NOMO-1 (cell line): ENCODE results near the gene GTF2H4.
"Not testable (repeated sequence)": the region's sequence is repeated elsewhere in the genome, so short reads cannot be mapped to it uniquely, and the experiment has no call there.

ENCODE experiments used
- DNase-seq, 2 experiments: peaks; one replicate each; lab custom pipeline; 2025; ENCODE audit not compliant: unreplicated experiment in 2 of 2; lab: John Stamatoyannopoulos, UW

The GTF2H4 gene

DNA sequence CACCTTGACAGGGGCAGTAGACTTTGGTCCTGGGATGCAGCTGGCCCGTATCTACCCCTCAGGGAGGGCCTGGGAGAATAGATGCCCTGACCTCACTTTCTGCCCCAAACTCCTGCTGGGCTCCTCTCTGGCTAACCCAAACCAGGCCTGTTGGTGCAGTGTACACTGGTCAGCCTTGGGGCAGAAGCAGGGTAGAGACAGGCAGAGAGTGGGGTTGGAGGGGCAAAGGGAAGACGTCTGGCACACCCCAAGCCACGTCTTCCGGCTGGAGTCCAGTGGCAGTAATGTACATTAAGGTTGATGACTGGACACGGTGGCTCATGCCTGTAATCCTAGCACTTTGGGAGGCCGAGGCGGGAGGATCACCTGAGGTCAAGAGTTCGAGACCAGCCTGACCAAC is 14.3 kb upstream of the GTF2H4 start:
- no peak for DNase-seq

DNA sequence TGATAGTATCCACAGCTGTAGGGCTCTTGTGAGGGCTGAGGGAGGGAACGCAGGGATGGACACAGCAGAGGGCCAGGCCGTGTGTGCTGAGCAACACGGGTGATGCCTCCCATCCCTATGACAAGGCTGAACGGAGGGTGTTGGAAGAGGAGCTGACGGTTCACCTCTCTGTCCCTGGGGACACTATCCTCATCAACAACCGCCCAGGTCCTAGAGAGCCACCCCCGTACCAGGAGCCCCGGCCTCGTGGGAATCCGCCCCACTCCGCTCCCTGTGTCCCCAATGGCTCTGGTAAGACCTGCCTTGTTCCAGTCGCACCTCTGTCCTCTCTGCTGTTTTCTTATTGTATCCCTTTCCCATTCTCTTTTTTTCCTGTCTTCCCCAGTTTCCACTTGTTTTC is 13.6 kb upstream of the GTF2H4 start:
- DNase-seq = no peak

DNA sequence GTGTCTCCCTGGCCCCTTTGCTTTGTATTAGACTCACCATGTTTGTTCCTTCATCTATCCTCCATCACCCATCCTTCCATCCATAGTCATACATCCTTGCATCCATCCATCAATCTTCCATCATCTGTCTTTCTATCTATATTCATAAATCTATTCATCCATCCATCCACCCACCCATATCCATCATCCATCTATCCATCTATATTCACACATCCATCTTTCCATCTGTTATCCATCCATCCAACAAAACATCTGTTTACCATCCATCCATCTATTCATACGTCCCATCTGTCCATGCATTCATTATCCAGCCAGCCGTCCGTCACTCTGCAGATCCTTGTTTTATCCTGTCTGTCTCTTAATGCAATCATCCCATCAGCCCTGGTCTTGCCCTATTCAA is 13.1 kb upstream of the GTF2H4 start:
- DNase-seq = no peak

DNA sequence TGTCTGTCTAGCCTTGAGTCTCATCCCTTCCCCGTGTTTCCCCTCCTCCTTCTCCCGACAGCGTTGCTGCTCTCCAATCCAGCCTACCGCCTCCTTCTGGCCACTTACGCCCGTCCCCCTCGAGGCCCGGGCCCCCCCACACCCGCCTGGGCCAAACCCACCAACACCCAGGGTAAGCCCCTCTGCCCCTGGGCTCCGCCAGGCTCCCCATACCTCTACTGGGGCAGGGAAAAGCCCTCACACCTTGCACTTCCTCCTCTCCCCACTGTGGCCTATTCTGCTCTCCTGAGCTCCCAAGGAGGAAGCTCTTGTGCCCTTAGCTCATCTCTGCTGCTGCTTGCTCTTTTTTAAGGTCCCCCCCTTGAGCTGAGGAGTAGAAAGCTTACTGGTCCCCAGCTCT is 12.7 kb upstream of the GTF2H4 start:
- no peak for DNase-seq

DNA sequence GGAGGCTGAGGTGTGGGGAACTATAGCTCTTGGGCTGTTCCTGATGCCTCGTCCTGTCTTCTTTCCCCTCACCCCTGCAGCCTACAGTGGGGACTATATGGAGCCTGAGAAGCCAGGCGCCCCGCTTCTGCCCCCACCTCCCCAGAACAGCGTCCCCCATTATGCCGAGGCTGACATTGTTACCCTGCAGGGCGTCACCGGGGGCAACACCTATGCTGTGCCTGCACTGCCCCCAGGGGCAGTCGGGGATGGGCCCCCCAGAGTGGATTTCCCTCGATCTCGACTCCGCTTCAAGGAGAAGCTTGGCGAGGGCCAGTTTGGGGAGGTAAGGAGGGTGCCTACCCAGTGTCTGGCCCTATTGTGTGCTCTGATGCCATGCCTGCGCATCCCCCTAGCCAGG is 11.5 kb upstream of the GTF2H4 start:
- DNase-seq = no peak

DNA sequence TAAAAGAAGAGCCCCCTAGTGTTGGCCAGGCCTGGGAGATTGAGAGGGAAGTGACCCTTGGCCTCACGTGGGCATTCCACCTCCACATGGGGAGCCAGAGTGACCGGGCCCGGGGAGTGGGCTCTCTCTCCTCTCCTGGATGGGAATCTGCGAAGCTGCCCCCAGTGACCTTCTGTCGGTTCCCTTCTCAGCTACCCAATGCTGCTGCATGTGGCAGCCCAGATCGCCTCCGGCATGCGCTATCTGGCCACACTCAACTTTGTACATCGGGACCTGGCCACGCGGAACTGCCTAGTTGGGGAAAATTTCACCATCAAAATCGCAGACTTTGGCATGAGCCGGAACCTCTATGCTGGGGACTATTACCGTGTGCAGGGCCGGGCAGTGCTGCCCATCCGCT is 10.1 kb upstream of the GTF2H4 start:
- DNase-seq = no peak

DNA sequence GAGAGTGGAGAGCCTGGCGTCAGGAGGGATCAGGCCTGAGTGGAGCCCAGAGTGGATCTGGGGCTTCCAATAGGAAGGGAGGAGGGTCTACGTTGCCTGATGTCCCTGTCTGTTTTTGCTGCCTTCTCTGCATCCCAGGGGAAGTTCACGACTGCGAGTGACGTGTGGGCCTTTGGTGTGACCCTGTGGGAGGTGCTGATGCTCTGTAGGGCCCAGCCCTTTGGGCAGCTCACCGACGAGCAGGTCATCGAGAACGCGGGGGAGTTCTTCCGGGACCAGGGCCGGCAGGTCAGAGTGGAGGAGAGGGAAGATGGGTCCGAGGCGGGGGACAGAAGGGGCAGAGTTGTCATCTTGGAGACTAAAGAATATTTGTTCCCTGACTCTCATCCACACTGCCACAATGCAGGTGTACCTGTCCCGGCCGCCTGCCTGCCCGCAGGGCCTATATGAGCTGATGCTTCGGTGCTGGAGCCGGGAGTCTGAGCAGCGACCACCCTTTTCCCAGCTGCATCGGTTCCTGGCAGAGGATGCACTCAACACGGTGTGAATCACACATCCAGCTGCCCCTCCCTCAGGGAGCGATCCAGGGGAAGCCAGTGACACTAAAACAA is 9.2 kb upstream of the GTF2H4 start:
- no peak for DNase-seq

DNA sequence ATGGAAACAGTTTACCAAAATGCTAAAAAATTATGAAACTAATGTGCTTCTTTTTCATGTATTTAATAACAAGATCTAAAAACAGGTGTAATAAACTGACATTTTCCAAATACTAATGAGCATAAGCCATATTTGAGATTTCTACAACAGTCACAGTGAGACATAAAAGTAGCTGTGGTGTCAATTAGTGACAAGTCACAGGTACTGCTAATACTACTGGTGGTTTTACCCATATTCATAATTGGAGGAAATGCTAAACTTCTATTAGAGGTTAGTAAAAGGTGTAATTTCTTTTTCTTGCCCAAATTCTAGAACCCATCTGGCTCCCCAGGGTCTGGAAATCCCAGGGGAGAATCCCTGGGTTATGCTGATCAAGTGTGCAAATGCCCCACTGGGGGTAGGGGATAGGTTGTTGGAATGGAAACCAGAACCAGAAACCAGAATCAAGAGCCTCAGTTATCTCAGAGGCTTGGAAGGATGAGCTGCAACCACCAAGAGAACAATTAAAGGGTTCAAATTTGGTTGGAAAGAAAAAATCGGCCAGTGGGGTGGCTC is 7.1 kb upstream of the GTF2H4 start:
- DNase-seq = no peak

DNA sequence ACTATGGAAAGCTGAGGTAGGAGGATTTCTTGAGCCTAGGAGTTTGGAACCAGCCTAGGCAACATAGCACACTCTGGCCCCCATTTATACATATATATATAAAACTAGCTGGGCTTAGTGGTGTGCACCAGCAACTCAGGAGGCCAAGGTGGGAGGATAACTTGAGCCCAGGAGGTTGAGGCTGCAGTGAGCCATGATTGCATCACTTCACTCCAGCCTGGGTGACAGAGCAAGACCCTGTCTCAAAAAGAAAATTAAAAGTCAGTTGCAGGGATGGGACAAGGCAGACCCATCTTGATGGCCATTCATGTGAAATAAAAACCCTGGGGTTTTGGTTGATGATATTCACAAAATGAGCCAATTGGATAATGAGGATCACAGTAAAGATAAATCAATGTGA is 6.6 kb upstream of the GTF2H4 start:
- no peak for DNase-seq

DNA sequence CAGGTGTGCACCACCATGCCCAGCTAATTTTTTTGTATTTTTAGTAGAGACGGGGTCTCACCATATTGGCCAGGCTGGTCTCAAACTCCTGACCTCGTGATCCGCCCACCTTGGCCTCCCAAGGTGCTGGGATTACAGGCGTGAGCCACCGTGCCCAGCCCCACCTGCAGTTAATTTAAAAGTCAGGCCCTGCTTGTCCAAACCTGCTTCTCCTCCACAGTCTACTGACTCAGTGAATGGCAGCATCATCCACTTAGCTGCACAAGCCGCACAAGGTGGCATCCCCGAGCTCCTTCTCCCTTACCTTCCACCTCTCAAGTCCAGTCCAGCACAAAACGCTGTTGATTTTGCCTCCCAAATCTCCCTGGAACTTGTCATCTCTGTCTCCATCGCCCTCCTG is 5.8 kb upstream of the GTF2H4 start:
- DNase-seq = not testable (repeated sequence)

DNA sequence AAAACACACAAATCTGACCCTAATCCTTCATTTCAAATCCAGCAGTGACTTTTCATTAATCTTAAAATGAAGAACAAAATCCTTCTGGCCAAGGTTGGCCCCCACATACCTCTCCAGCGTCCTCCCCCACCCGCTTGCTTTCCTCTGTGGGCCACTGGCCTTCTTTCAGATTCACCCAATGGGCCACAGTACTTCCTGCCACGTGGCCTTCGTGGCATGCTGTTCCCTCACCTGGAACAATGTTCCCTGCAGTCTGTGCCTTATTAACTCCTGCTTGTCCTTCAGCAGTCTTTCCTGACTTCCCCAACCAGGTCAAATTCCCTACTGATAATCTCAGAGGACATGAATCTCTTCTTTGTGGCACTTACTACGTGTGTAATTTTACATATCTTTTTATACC is 5.3 kb upstream of the GTF2H4 start:
- DNase-seq = no peak

DNA sequence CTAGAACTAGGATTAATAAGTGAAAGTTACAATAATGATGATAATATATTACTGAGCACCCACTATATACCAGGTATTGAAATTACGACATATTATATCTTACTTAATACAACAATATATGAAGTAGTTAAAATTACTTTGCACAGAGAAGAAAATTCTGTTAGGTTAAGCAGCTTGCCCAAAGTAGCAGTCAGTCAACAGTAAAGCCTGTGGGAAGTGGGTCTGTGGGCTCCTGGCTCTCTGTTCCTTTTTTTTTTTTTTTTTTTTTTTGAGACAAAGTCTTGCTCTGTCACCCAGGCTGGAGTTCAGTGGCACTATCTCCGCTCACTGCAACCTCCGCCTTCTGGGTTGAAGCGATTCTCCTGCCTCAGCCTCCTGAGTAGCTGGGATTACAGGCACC is 4.8 kb upstream of the GTF2H4 start:
- DNase-seq = peak; percentile 19 to 25

DNA sequence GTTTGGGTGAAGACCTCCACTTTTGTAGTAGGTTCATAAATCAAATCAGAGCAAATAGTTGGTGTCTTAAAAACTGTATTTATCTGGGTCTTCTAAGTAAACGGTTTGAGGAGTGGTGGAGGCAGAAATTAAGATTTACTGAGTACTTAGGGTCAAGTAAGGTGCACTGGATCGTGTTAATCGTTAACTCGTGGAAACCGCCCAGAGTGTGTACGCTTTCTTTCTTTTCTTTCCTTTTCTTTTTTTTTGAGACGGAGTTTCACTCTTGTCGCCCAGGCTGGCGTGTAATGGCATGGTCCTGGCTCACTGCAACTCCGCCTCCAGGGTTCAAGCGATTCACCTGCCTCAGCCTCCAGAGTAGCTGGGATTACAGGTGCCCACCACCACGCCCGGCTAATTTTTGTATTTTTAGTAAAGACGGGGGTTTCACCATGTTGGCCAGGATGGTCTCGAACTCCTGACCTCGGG is 683 bp upstream of the GTF2H4 start:
- DNase-seq = not testable (repeated sequence)

DNA sequence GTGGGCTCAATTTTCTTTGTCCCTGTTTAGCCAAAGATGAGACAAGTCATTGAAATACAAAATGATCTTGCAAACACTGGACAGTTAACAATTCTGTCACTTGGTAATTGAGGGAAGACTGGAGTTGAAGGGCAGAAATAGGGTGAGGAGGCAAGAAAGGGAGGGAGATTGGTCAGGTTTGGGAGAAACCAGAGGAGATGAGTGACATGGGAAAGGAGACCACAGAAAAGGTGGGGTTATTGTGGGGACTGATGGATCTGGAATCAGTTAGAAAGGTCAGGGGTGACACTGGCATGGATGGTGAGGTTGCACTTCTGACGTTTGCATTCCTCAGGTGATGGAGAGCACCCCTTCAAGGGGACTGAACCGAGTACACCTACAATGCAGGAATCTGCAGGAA is 693 bp downstream of the GTF2H4 start:
- no peak for DNase-seq

DNA sequence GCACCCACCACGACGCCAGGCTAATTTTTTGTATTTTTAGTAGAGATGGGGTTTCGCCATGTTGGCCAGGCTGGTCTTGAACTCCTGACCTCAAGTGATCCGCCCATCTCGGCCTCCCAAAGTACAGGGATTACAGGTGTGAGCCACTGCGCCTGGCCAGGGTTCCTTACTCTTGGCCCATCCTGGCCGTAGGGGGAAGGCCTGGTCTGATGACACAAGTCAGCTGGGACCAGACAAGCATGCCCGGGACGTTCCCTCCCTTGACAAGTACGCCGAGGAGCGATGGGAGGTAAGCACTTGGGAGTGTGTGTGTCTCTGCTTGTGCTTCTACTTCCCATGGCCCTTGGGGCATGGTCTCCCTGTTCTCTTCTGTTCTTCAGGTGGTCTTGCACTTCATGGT is 2.5 kb downstream of the GTF2H4 start:
- not testable (repeated sequence) for DNase-seq

DNA sequence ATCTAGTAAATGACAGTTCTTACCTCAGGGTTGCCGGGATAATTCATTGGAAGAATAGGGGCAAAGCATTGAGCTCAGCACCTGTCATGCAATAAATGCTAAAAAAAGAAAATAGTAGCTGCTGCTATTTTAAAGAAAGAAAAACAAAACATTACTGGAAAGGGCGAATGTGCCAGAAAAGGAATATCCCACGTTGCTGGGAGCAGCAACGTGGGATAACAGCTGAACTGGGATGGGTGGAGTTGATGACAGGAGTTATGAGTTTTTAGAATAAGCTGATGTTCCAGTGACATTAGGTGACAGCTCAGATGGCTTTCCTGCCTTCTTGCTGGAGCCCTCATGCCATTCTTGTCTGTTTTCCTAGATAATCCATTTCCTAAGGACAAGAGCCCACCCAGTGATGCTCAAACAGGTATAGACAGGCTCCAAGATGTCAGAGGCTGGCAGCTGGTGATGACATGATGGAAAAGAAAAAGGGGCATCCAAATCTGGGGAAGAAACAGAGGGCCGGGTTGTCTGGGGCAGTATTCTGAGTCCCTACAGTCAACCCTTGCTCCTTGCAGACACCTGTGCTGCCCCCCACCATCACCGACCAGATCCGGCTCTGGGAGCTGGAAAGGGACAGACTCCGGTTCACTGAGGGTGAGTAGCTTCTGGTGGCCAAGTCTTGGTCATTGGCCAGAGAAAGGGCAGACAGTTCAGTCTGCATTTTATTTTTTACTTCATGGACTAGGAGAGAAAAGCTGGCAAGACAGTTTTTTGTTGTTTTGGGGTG is 4.9 kb downstream of the GTF2H4 start:
- DNase-seq = no peak

DNA sequence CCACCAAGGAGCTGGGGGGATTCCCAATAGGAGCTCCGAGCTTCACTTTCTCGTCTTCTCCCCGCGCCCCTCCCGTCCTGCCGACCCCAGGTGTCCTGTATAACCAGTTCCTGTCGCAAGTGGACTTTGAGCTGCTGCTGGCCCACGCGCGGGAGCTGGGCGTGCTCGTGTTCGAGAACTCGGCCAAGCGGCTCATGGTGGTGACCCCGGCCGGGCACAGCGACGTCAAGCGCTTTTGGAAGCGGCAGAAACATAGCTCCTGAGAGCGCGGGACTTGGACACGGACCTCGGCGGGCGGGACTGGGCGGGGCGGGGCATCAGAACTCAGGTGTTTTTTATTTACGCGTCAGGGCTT is 5.7 kb downstream of the GTF2H4 start:
- no peak for DNase-seq

DNA sequence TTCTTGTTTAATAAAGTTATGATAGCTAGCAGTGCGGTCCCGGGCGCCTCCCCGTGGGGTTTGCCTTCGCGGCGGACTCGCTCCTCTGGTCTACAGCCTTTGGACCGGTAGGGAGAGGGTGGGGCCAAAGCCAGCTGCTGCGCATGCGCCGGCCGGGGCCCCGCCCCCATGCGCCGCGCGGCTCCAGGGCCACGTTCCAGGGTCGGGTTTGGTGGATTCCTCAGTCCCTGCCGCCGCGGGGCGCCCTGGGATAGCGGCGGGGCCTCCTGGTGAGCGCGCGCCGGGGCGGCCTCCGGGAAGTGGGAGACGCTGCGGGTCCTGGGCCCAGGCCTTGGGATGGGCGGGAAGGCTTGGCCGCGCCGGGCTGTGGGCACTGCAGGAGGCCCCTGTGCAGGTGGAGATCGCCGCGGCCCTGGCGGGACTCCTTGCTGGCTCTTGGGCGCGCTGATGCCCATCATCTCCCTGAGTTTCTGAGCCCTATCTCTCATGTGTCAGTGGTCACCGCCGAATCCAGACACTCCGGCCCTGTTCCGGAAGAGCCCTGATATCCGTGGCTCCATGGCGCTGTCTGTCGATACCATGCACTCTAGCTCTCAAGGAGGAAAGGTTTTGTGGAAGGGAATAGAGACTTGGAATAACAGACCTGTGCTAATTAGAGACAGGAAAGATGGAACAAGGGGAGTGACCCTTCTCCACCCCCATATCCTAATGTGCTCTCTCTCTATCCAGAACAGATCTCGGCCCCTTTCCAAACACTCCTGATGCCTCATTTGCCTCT is 6.3 kb downstream of the GTF2H4 start, which contains the start of gene VARS2:
TSS of gene VARS2 (plus strand) at position 163 of the 778 bp plus-strand sequence. CDS start at position 762, 599 bp downstream.
- DNase-seq = peak; percentile 83 to 94

DNA sequence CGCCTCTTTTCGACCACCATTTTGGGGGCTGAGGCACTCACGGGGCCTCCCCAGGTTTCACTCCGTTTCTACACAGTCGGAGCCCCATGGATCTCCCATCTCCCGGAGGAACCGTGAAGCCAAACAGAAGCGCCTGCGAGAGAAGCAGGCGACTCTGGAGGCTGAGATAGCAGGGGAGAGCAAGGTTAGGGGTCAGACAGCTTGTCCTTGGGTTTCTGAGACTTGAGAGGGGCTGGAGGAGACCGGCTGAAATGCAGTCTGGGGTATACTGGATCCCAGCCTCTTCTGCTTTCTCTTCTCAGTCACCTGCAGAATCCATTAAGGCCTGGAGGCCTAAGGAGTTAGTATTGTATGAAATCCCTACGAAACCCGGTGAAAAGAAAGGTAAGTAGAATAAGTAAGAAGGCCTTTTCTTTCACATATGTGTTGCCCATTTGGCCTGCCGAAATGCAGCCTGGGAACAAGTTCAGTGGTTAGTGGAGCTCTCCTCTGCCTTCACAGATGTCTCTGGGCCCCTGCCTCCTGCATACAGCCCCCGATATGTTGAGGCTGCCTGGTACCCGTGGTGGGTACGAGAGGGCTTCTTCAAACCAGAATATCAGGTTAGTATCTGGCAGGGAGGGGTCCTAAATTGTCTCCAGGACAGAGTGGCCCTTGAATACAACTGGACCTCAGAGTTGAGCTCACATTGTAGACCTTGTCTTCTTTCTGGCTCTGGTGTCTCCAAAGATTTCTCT is 7.0 kb downstream of the GTF2H4 start:
- peak in 1 of 2 experiments; percentile 16 for DNase-seq

DNA sequence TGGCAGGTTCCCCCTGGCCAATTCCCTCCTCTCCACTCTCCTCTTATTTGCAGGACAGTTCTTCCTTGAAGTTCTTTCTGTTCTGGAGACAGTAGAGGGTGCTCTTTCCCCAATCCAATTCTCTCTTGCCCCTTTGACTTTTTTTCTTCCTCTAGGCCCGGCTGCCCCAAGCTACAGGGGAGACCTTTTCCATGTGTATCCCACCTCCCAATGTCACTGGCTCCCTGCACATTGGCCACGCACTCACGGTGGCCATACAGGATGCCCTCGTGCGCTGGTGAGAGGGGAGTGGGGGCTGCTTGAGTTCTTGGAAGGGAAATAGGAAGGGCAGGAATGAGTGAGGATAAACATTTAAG is 7.6 kb downstream of the GTF2H4 start:
- DNase-seq = peak; percentile 45 to 70

DNA sequence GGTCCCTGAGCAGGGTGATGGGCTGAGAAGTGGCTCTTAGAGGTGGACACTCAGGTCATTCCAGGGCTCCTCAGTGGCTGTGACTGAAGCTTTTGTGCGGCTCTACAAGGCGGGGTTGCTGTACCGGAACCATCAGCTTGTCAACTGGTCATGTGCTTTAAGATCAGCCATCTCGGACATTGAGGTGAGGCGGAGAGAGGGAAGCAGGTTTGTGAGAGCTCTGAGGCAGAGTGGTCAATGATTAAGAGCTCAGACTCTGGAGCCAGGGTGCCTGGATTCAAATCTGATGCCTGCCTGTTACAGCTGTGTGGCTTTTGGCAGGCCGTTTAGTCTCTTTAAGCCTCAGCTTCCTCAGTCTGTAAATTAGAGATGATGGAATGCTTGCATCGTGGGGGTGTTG is 9.0 kb downstream of the GTF2H4 start:
- no peak for DNase-seq
